Measurements from ENCODE around the gene SGTA. TPM values are rescaled to one million over a fixed set of nuclear protein-coding genes. Genes with fewer than 3 reads are reported as not detected.

SGTA gene
- total and polyA plus RNA-seq, 2 of the 8 experiments (the other 6 are each of a cell fraction or from before 2014, with no cell fraction given), result 86.8 to 130 TPM

DNA sequence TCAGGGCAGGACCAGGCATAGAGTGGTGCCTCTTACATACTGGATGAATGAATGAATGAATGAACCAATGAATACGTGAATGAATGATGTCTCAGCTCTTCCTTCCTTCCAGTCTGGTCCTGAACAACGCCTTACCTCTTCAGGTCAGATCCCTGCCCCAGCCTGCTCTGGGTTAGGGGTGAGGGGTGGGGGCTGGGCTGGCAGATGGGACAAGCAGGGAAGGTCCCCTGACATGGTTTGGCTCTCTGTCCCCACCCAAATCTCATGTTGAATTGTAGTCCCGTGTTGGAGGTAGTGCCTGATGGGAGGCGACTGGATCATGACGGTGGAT is 71.2 kb downstream of the SGTA start (continued):
- TF ChIP-seq CHD7 (IDR thresholded peaks at IDR 0.05; ENCODE audit: insufficient replicate concordance, low read length) (no peak), SP4 (IDR thresholded peaks at IDR 0.05; ENCODE audit: low read length) (no peak), NRF1 (IDR thresholded peaks at IDR 0.05; ENCODE audit: low read depth, low read length) (no peak), ATF2 (IDR thresholded peaks at IDR 0.05; ENCODE audit: low read length) (no peak), TAF1 (IDR thresholded peaks at IDR 0.05; ENCODE audit: low read depth, low read length) (no peak)
- TF ChIP-seq, protein P1, sequence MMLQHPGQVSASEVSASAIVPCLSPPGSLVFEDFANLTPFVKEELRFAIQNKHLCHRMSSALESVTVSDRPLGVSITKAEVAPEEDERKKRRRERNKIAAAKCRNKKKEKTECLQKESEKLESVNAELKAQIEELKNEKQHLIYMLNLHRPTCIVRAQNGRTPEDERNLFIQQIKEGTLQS (IDR thresholded peaks at IDR 0.05; ENCODE audit: insufficient read depth, low read depth, low read length), result no peak

Measured in H1 (cell line).